ENCODE data around the gene GIGYF1. TPM values are rescaled to one million over a fixed set of nuclear protein-coding genes. Genes with fewer than 3 reads are reported as not detected.
"Not testable (repeated sequence)": the region's sequence is repeated elsewhere in the genome, so short reads cannot be mapped to it uniquely, and the experiment has no call there.

GIGYF1 gene
- total RNA-seq, 1 donor = 36.9 TPM

- no peak for DNase-seq (ENCODE audit: low read depth in 2 of 3, low spot score in 2 of 3)
Observed at GRCh38 chr7:100673942-100674410, 20.1 kb downstream of the GIGYF1 start.

GRCh38 chr7:100673302-100673941, 20.6 kb downstream of the GIGYF1 start, which contains the start of gene GNB2:
Gene GNB2 (plus strand): TSS chr7:100673740. CDS start chr7:100676266, 2,526 bp downstream.
- DNase-seq (ENCODE audit: low read depth in 2 of 3, low spot score in 2 of 3) = peak; percentile 95 to 99 (median 98)

- no peak for DNase-seq (ENCODE audit: low read depth in 2 of 3, low spot score in 2 of 3)
Observed at GRCh38 chr7:100671353-100672327, 22.4 kb downstream of the GIGYF1 start.

- DNase-seq (ENCODE audit: low read depth in 2 of 3, low spot score in 2 of 3) = no peak
Observed at GRCh38 chr7:100670074-100670473, 24.0 kb downstream of the GIGYF1 start.

GRCh38 chr7:100669106-100669505, 24.9 kb downstream of the GIGYF1 start:
- DNase-seq (ENCODE audit: low read depth in 2 of 3, low spot score in 2 of 3) = not testable (repeated sequence)

- DNase-seq (ENCODE audit: low read depth in 2 of 3, low spot score in 2 of 3) = no peak
Observed at GRCh38 chr7:100668069-100668449, 26.0 kb downstream of the GIGYF1 start.

- DNase-seq (ENCODE audit: low read depth in 2 of 3, low spot score in 2 of 3) = no peak
Observed at GRCh38 chr7:100667331-100668068, 26.6 kb downstream of the GIGYF1 start.

GRCh38 chr7:100665168-100665726, 28.8 kb downstream of the GIGYF1 start:
- no peak for DNase-seq (ENCODE audit: low read depth in 2 of 3, low spot score in 2 of 3)

GRCh38 chr7:100662194-100662776, 31.8 kb downstream of the GIGYF1 start:
- not testable (repeated sequence) for DNase-seq (ENCODE audit: low read depth in 2 of 3, low spot score in 2 of 3)

GRCh38 chr7:100655908-100656674, 38.0 kb downstream of the GIGYF1 start, which contains the start of gene ACTL6B:
Gene ACTL6B (minus strand): TSS chr7:100656448. CDS start chr7:100656354, 94 bp downstream.
- peak in 2 of 3 donors; percentile 70 to 80 for DNase-seq (ENCODE audit: low read depth in 2 of 3, low spot score in 2 of 3)

- no peak for DNase-seq (ENCODE audit: low read depth in 2 of 3, low spot score in 2 of 3)
Observed at GRCh38 chr7:100654908-100655831, 38.9 kb downstream of the GIGYF1 start.

- DNase-seq (ENCODE audit: low read depth in 2 of 3, low spot score in 2 of 3) = no peak
Observed at GRCh38 chr7:100649826-100650565, 44.1 kb downstream of the GIGYF1 start.

GRCh38 chr7:100642534-100642907, 51.5 kb downstream of the GIGYF1 start:
- DNase-seq (ENCODE audit: low read depth in 2 of 3, low spot score in 2 of 3) = peak in 1 of 3 donors; percentile 42

- no peak for DNase-seq (ENCODE audit: low read depth in 2 of 3, low spot score in 2 of 3)
Observed at GRCh38 chr7:100641860-100642533, 52.1 kb downstream of the GIGYF1 start.

- DNase-seq (ENCODE audit: low read depth in 2 of 3, low spot score in 2 of 3) = peak in 2 of 3 donors; percentile 58 to 81
Observed at GRCh38 chr7:100641463-100641859, 52.6 kb downstream of the GIGYF1 start, which contains the start of gene TFR2. Gene TFR2 (minus strand): TSS chr7:100641552. CDS start chr7:100641509, 43 bp downstream.

- DNase-seq (ENCODE audit: low read depth in 2 of 3, low spot score in 2 of 3) = peak in 1 of 3 donors; percentile 38
Observed at GRCh38 chr7:100640517-100641440, 53.3 kb downstream of the GIGYF1 start.
